GM21528 (cell line): Measurements from ENCODE around the gene ARHGAP31.
"Not testable (repeated sequence)": the region's sequence is repeated elsewhere in the genome, so short reads cannot be mapped to it uniquely, and the experiment has no call there.

Experiments used
- ATAC-seq: cut with Tn5 transposase; IDR thresholded peaks from one replicate; pipeline ENCODE4 v1.9.1; 2021; ENCODE audit warnings: mild to moderate bottlenecking, moderate library complexity; ENCODE audit not compliant: unreplicated experiment, low FRiP score

Gene ARHGAP31

DNA sequence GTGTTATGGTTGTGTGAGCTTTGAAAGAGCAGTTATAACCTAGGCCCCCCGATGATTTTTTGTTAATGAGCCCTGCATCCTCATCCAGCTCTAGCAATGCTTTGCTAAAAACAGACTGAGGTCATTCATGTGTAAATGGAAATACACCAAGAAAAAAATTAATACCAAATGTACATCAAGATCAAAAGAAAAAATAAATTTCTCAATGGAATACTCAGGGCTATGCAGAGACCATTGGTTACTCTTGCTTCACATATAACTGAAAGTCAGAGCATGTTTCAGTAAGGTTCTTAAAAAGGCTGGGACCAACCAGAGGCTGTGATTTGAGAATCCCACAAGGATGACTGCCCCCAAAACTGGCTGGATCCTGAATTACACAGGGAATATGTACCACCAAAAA, 48.0 kb downstream of the ARHGAP31 start:
- no peak for ATAC-seq

DNA sequence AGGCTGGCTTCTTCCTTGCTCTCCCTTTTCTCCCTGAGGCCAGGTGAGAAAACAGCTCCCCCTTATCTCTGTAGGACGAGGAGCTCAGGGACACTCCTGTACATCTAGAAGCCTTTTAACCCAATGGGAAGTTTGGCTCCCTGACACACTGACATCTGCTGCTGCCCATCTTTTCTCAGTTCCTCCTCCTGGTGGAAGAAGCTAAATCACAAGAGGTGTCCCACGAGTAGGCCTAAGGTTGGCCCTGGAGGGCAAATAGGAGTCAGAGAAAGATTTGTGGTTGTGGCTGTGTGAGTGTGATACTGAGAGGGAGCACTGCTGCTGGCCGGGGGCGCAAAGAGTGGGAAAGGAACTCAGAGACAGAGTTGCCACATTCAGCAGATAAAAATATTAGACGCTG, 49.5 kb downstream of the ARHGAP31 start:
- peak; percentile 89 for ATAC-seq

- ATAC-seq: no peak
These were observed 51.9 kb downstream of the ARHGAP31 start for GRCh38 chr3:119346076-119346496.

GRCh38 chr3:119347036-119347435, 52.9 kb downstream of the ARHGAP31 start:
- ATAC-seq: no peak

GRCh38 chr3:119349354-119350041, 55.3 kb downstream of the ARHGAP31 start:
- ATAC-seq: no peak

GRCh38 chr3:119350114-119350513, 55.9 kb downstream of the ARHGAP31 start:
- ATAC-seq: no peak

DNA sequence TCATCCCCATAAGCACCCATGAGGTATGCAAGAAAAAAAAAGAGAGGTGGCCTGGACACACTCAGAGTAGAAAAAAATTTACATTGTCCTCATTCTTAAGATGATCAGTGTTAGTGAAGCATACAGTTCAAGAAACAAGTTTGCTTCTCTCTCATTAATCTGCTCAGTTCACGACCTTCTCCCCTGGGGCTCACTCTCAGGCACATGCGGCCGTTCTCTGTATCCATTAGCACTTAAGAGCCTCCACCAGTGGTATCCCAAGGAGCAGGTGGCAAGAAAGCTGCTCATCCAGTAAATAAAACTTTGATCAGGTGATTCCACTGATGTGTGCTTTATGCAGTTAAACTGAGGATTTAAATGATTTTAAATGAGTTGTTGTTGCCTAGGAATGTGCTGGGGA, 57.4 kb downstream of the ARHGAP31 start:
- ATAC-seq: no peak

DNA sequence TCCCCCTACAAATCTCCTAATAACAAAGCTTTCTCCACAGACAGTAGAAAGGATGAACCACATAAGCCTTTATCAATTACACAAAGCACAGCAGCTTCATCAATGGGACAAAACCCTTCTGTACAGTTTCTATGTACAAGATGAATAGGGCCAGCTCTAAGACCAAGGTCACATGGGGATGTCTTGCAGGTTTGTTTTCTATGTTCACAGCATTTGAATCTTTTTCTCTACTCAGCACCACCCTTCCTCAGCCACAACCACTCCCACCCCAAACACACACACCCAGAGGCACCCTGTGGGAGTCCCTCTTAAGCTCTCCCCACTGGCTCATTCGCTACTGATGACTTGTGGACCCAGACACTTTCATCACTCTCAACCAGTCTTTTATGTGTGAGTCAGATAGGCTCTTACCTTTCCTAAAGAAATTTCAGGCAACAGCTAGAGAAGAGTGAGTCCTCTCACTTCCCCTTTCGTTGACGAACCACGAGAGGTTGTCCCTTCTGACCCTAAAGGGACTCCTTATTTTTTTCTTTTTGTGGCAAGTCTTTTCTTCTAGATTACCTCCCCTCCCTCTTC, 57.9 kb downstream of the ARHGAP31 start:
- ATAC-seq: peak; percentile 98

DNA sequence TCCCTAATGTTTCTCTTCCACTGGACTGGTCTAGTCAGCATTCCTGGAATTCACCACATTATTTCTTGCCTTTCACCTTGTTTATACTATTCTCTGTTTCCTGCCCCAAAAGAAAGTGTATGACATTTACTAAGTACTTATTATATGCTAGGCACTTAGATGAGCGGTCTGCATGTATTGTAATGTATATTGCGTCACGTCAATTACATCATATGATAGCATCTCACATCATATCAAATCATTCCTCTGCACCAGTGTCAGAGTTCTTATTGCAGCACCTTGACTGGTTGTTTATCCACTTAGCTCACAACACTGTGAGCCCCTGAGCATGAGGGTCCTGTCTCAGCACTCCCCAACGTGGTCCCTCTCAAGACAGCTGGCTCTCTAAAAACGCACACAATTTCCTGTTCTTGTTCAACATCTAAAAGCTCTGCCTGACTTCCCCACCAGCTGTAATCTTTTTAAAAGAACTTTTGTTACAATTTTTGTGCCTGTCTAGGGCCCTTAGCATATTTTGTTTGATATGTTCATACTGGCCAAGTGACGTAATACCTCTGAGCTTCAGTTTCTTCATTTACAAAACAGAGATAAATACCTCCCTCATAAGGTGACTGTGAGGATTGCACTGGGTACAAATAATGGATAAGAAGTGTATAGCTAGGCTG, 58.8 kb downstream of the ARHGAP31 start:
- no peak for ATAC-seq

- ATAC-seq: not testable (repeated sequence)
These were observed 61.4 kb downstream of the ARHGAP31 start for GRCh38 chr3:119355608-119356007.

DNA sequence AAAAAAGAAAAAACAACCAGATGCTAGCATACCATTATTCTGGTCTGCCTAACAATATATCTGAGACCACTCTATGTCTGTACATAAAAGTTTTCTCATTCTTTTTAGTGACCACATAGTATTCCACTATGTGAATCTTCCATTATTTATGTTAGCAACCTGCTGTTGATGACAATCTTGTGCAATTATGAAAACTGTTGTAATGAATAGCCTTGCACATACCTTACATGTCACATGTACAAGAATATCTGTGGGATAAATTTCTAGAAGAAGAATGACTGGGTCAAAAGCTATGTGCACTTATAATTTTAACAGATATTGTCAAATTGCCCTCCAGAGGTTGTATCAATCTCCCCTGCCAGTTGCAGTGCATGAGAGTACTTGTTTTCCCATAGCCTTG, 62.5 kb downstream of the ARHGAP31 start:
- ATAC-seq: no peak

- ATAC-seq: no peak
These were observed 63.0 kb downstream of the ARHGAP31 start for GRCh38 chr3:119357190-119357589.

- no peak for ATAC-seq
These were observed 65.5 kb downstream of the ARHGAP31 start for GRCh38 chr3:119359476-119360326.

DNA sequence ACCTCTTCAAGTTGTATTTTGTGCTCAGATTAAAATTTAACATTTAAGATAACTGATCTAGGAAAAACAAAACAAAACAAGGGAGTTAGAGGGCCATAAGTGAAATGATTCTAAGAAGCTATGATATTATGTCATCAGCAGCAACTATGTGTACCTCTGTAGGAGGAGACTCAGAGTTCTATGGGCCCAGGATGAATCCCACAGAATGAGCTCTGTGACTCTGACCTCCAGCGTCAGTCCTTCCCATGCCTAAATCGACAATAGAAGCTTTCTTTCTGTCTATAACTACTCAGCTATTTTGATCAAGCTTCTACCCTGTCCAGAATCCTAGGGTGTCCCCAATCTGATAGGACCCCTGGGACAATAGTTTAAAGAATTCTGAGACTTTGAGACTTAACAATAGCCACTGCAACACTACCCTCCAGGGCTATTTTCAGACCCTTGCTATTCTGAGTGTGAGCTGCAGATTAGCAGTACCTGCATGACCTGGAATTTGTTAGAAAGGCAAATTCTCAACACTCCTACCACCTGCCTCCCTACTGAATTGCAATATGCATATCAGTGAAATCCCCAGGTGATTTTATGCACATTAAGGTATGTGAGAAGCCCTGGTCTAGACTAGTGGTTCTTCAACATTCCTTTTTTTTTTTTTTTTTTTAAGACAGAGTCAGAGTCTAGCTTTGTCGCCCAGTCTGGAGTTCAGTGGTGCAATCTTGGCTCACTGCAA, 66.7 kb downstream of the ARHGAP31 start:
- ATAC-seq: no peak

DNA sequence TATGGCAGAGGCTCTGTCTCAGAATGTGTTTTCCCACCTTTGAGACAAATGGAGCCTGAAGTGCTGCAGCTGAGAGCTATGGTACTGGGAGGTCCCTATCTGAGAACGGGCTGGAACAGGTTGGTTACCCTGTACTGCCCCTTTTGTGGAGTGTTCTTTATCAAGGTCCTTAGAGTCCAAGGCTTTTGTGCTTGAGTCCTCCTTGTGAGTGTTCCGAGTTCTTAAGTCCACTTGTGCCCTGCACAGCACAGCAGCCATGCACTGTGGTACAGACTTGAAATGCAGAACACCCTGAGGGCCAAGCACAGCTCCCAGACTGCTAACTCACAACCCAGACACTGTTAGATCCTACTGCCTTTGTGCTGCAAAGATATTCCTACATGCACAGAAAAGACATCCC, 67.8 kb downstream of the ARHGAP31 start:
- ATAC-seq: no peak

- no peak for ATAC-seq
These were observed 69.0 kb downstream of the ARHGAP31 start for GRCh38 chr3:119362940-119363725.

GRCh38 chr3:119364401-119364800, 70.2 kb downstream of the ARHGAP31 start:
- ATAC-seq: no peak

- ATAC-seq: no peak
These were observed 71.2 kb downstream of the ARHGAP31 start for GRCh38 chr3:119365418-119365817.

DNA sequence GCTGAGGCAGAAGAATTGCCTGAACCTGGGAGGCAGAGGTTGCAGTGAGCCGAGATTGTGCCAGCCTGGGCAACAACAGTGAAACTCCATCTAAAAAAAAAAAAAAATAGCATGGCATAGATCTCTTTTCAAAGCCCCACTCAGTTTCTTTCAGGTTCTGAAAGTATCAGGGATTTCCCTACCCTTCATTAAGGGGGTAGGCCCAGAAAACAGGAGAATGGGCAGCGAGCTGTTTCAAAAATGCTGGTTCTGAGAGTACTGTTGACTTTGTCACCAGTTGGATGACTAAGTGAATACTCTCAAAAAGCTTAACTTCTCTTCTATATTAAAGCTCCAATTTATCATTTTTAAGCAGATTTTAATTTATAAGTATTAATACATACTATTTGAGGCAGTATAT, 72.8 kb downstream of the ARHGAP31 start:
- ATAC-seq: no peak

- no peak for ATAC-seq
These were observed 74.1 kb downstream of the ARHGAP31 start for GRCh38 chr3:119368298-119368697.
